HG02852 (cell line): ENCODE data around the gene POLR3G.
A peak's percentile ranks its signal among the peaks of the same experiment; 100 is the strongest.

Experiments used
- ATAC-seq: cut with Tn5 transposase; IDR thresholded peaks from one replicate; pipeline ENCODE4 v1.9.1; 2021; ENCODE audit warnings: mild to moderate bottlenecking, moderate library complexity; ENCODE audit not compliant: unreplicated experiment

POLR3G gene, protein sequence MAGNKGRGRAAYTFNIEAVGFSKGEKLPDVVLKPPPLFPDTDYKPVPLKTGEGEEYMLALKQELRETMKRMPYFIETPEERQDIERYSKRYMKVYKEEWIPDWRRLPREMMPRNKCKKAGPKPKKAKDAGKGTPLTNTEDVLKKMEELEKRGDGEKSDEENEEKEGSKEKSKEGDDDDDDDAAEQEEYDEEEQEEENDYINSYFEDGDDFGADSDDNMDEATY

DNA sequence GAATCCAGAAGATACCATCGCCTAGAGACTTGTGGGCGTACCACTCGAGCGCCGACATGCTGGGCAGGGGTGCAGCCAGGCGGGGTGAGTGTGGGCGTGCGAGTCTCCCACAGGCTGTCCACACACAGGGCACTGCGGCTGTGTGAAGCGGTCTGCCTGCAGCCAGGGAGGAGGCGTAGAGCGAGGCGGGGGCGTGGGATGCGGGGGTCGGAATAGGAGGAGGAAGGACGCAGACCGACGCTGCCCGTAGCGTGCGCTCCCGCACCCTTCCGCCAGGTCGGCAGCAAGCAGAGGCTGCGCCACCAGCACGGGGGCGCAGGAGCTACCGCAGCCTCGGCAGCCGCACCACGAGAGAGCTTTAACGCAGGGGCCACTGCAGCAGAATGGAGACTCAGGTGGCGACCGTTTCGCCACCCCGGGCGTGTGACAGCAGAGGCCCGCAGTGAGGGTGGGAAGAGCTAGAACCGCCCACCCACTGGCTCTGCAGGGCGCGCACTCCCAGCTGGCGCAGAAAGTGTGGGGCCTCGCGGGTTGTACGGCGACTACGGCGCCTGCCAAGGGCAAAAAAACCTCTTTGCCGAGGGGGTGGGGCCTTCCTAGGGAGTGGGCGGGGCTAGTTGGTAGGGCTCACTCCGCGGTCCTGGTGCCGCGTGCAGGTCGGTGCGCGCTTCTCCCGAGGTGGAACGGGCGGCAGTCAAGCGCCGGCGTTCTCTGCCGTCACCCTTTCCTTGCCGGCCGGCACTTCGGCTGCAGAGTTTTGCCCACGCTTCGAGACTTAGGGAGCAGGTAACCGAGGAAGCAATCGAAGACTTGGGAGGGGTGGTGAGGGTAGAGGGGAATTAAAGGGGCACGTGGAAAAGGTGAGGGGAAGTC lies at the start of gene POLR3G, which contains the start of gene MBLAC2:
Gene POLR3G, plus strand, starts transcription at position 630 of the 873 bp plus-strand sequence. CDS start 10,704 bp downstream, outside the sequence.
Gene MBLAC2, minus strand, starts transcription at position 537 of the 873 bp plus-strand sequence. Its CDS starts 479 bp downstream, at position 58.
- peak; percentile 84 for ATAC-seq

DNA sequence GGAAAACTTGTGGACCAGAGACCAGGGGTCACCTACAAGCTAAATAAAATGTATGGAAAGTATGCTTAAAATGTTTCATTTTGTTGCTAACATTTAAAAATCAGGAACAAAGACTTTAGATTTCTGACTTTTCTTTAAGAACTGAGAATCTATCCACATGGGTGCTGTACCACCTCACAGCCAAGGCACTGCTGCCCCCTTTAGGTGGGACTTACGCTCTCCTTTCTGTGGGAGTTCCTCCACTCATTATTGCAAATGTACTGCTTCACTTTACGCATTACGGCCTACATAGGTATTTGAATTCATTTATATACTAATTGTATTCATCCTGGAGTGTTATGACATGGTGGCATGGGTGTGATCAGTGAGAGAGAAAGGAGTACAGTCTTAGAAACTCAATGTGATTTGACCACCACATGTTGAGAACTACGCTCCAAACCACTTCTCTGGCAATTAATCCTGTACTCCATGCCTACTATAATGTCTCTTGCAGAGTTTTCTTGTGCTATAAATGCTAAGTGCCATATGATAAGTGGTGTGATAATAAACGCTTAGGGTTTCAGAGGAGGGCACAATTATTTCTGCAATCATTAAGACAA lies 40.4 kb upstream of the POLR3G start:
- ATAC-seq: peak; percentile 73

DNA sequence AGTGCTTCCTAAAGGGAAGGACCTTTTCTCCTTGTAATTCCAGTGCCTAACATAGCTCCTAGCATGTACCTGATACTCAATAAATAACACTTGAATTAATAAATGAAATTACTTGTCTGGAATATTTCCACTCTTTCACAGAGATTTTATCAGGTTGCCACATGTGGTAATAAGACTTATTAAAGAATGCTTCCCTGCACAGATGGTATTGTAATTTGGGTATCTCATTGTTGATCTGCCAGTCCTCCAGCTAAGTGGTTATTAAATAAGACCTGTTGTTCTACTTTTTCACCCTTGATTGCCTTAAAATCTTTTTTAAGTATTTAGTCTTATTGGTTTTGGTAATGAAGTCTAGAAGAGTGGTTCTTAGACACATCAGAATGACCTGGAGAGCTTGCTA lies 37.0 kb upstream of the POLR3G start:
- no peak for ATAC-seq

DNA sequence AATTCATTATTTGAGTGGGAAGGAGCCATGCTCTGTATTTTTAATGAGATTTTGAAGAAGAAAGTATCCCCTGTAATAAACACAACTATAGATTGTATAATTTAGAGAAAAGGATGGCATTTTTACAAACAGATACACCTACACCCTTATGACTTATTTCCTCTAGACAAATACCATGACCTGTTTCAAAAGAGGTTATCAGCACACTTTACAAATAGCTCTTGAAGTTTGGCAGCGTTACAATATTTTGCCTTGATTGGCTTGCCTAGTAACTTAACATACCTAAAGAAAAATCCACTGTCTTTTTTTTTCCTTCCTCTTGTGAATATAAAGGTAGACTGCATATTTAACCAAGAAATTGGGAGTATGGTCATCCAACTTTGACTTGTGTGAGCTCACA lies 36.6 kb upstream of the POLR3G start:
- no peak for ATAC-seq

DNA sequence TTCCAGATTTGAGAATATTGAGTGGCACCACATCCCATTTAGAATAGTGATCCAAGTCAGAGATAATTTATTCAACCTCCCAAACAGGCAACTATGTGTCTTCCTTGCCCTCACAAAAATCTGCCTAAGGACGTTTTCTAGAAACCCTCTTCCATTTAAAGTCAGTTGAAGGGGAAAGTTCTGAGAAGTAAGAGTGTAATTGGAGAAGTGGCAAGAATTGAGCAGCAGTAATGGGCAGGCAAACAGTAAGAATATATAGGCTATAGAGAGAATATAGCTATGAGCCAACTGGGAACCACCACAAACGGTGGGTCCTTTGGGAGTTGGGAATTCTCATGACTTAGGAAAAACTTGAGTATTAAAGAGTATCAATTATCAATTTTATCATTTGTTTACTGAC lies 34.0 kb upstream of the POLR3G start:
- ATAC-seq: no peak

DNA sequence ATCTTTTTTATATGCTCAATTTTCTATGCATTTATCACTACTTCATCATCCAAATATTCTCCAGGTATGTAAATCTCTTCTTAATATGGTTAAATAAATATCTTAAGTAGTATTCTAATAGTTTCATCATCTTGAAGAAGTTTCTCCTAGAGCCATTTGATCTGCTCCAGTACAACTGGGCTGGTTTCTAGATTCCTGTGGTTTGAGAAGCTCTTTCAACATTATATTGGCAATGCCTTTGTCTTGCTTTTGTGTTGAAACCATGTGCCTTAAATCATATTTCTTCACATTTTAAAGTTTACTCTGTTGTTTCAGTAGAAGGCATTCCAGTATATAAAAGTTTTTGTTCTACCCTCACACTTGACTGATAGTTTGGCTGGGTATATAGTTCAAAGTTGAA lies 27.7 kb upstream of the POLR3G start:
- no peak for ATAC-seq

DNA sequence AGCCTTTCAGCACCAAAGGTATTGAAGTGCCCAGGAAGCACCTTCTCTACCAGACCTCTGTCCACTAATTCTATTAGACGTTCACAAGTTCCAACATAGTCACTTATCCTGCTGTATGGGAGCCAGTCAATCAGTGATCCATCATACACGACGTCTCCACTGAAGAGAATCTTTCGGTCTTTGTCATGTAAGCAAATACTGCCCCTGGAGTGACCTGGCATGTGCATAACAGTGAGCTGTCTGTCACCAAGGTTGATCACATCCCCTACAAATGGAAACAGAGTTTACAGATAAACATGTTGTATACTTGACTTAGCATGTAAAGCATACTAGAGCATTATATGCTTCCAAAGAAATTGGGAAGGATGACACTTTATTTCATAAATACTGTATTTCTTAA lies 13.4 kb upstream of the POLR3G start:
- no peak for ATAC-seq

DNA sequence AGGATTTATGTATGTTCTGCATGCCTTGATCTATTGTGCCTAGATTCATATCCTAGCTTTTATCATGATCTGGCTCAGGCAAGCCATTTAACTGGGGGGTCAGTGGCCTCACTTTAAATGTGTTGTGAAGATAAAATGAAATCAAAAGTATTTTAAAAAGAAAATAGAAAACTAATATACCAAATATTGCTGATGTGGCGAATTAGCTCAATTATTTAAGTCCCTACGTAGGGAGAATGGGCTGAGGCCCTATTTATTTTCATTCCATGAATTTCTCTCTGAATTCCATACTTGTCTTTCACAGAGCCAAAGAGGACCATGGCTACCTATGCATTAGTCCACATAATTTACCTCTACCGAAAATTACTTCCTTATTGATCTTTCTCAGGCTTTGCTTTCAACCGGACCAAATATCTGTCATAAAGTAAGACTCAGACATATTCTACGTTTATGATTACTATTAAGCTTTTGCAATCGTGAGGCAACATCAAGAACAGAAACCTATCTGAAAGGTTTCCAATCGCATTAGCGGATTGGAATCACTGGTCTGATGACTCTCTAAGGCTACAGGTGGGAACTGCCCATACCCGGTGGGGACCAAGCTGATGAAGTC lies 1.8 kb upstream of the POLR3G start:
- ATAC-seq: peak; percentile 5

DNA sequence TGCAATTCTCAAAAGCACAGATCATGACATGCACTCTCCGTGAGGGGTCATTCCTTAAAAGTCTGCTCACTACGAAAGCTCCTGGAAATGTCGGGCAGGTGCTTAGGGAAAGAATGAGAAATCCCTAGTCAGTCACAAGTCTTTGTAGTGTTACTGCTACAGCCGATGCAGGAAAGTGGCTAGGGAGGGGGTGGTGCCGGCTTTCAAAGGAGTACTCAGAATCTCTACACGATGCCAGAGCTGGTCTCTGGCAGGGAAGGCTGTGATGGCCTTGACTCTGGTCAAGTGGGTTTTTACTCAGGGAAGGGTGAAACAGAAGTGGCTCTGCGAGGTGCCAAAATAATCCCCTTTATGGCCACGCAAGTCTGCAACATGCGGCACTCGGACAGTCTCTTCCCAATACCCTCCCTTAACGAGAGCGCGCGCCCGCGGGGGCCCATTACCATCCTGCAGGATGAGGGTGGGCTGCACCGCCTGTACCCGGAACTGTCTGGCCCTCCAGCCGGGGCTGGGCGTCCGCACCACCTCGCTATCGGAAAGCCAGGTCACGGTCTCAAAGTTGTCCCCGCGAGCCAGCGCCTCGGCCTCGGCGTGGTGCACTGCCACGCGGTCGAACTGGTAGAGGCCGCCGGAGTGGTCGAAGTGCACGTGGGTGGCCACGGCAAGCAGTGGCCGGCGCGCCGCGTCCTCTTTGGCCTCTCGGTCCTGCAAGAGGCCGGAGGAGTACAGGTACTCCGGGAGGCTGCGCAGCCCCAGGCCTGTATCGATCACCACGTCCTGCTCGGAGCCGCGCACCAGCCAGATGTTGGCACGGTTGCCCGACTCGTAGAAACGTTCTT lies 1.0 kb upstream of the POLR3G start:
- ATAC-seq: peak; percentile 18

DNA sequence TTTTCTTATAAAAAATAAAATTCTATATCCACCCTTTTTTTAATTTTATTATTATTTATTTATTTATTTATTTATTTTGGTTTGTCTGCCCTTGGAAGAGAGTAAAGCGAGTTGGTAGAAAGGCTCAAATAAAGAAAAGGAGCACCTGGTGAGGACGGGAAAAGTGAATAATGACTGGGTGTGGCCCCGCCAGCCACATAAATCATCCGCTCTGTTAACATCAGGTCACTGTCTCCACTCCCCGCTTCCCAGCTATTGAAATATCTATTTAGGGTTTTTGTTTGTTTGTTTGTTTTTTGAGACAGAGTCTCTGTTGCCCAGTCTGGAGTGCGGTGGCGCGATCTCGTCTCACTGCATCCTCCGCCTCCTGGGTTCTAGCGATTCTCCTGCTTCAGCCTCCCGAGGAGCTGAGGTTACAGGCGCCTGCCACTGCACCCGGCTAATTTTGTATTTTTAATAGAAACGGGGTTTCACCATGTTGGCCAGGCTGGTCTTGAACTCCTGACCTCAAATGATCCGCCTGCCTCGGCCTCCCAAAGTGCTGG lies 844 bp downstream of the POLR3G start:
- ATAC-seq: no peak

DNA sequence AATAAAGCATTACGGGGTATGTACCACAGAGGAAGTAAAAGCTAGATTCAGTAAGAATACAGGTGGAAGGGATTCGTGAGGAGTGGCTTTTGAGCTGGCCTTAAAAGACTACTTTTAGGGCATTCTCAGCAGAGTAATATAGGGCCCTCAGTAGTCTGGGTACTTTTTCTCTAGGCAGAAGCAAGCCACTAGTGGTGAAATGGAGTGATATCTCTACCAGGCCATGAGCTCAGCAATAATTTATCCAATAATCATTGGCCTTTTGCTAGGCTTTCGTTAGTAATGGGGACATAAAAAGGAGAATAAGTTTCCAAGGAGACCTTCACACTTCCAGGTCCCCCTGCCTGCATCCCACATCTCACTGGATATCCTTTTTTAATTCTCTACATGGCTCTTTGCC lies 1.7 kb downstream of the POLR3G start:
- no peak for ATAC-seq

DNA sequence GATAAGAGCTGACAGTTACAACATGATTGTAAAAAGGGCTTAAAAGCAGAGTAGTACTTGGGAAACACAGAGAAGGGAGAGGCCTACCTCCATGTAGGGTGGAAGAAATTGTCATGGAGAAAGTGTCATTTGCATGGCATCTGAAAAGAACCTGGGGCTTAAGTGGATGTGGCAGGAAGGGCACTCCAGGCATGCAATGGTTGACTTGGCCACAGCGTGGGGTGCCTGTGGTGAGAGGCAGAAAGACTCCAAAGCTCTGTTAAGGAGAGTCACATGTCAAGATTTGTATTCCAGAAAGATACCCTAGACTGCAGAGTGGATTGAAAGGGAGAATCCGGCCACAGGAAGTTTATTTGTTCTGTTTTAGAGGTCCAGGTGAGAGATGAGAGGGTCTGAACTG lies 2.4 kb downstream of the POLR3G start:
- no peak for ATAC-seq

DNA sequence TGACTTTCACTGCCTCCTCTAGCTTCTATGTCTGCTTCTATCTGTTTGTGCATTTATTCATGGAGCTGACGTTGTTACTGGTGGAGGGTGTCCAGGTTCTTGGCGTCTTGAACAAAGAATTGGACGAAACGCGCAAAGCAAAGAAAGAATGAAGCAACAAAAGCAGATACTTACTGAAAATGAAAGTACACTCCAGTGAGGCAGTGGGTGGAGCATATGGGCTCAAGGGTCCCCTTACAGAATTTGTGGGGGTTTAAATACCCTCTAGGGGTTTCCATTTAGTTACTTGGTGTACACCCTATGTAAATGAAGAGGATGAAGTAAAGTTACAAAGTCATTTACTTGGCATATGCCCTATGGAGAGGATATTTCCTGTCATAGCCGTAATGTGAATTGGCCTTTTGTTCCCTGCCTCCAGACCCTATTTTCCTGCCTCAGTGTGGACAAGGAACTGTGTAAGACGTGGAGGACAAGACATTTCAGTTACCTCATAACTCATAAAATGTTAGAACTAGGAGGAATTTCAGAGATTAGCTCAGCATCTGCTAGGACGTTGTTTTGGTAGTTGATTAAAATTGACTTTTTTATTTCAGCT lies 3.1 kb downstream of the POLR3G start:
- no peak for ATAC-seq

DNA sequence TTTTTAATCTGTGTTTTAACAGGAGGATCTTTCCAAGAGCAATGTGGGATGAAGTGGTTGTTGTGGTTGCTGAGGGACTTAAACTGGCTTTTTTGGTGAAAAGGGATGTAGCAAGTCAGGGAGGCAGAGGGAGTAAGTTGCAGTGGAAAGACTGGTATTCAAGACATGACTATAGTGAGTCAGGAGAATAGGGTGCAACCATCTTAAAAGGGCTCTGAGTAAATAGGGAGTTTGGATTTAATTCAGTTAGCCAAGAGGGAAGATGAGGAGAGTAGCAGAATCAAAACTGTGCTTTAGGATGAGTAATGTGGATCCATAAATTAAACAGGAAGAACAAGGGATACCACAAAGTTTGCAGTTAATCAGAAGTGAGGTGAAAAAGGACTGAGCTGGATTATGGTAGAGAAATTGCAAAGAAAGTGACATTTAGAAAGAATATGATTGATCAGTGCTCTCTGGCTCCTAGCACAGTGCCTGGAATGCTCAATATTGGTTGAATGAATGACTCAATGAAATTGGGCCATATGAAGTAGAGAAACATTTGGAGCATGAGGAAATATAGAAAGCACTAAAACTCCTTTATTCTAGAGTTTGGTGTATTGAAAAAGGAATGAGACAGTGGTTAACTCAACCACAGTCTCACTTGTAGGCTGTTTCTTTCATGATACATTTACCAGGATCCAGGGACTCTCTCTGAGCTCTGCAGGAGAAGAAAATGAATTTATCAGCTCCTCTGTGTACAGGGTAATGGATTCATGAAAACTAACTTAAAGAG lies 5.1 kb downstream of the POLR3G start:
- no peak for ATAC-seq

DNA sequence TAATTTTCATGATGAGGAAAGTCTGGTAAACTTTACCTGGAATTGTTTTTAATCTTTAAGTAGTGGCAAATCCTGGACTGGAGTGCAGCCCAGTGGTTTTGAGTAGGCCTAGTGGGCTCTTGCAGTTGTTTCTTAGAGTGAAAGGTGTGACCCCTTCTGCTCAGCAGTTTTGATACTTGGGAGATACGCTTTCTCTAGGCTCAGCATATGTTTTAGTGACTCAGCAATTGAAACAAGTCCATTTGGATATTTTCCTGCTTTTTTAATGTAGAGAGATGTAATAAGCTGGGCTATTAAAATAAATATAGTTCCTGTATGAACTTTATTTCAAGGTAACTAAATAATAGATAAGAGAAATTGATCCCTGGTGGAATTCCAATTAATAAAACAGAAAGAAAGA lies 6.0 kb downstream of the POLR3G start:
- no peak for ATAC-seq

DNA sequence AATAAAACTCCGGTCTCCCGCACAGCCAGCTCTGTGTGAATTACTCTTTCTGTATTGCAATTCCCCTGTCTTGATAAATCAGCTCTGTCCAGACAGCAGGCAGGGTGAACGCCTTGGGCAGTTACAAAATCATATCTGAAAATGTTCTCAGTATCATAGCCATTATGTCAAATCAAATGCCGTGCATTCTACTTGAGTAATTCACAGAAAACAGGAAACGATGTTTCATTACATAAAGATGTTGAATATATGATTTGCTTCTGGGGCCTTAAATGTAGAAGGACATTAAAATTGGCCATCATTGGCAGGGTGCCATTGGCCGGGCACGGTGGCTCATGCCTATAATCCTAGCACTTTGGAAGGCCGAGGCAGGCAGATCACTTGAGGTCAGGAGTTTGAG lies 8.5 kb downstream of the POLR3G start:
- ATAC-seq: no peak

DNA sequence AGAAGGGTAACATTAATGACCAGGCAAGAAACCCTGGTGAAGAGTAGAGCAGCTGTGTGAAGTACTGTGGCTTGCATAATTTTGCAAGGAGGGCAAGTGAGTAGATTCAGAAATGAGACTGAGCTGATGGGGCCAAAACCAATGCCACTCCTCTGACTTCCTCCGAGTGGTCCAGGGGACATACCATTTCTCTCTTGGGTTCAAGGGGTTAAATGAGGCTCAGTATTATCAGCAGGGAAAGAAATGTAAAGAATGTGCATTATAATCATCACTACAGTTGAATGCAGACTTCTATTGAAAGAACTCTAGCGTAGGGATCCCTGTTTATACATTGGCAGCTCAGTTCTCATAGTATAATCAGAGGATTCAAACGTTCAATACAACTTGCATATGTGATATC lies 9.9 kb downstream of the POLR3G start:
- ATAC-seq: no peak

DNA sequence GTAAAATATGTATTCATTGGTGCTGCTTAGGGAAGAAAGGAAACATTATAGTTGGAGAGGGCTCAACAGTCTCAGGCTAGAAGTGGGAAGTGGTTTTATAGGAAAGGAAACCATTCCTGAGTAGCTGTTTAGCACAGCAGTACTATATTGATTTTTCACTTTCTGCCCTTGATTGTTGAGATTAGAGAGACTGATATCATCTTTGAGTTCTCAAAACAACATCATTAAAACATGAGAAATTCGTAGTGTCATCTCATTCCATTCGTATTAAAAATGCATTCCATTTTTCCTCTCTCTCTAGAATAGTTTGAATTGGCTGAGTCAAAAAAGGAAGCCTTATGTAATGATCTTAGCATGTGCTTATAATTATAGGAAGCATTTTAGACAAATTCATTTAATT lies 14.1 kb downstream of the POLR3G start:
- no peak for ATAC-seq

DNA sequence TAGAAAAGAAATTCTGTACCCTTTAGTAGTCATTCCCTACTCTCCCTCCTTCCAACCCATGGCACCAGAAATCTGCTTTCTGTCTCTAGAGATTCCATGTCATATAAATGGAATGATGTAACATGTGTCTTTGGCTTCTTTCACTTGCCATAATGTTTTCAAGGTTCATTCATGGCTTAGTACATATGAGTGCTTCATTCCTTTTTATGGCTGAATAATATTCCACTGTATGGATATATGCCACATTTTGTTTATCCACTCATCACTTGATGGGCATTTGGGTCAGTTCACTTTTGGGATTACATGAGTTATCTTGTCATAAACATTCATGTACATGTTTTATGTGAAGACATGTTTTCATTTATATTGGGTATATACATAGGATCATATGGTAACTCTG lies 19.4 kb downstream of the POLR3G start:
- ATAC-seq: no peak
